Esophagus muscularis mucosa (tissue), 3 donors: Measurements from ENCODE around the gene SYNPO2.

Experiments used
- POLR2A ChIP-seq: fragments of 450-650 bp; IDR thresholded peaks from one replicate; pipeline ENCODE4 v1.6.1; 2017; ENCODE audit warnings: antibody characterized with exemption, moderate library complexity, mild to moderate bottlenecking, low read depth
- POLR2AphosphoS5 ChIP-seq, 2 donors: sonication (generic); formaldehyde crosslinking; IDR thresholded peaks; one replicate each; pipeline ENCODE4 v1.6.1; 2017; ENCODE audit warnings: antibody characterized with exemption in 2 of 2
- TF ChIP-seq, protein P1 (sequence below), 3 experiments: fragments of 200-600 bp in 2 of 3; fragments of 450-650 bp in 1 of 3; sonication (generic) in 2 of 3; IDR thresholded peaks; one replicate each; pipeline ENCODE4 v1.5.1; 2017 to 2019; ENCODE audit warnings: antibody characterized with exemption in 3 of 3, mild to moderate bottlenecking in 2 of 3, moderate library complexity in 1 of 3

DNA sequence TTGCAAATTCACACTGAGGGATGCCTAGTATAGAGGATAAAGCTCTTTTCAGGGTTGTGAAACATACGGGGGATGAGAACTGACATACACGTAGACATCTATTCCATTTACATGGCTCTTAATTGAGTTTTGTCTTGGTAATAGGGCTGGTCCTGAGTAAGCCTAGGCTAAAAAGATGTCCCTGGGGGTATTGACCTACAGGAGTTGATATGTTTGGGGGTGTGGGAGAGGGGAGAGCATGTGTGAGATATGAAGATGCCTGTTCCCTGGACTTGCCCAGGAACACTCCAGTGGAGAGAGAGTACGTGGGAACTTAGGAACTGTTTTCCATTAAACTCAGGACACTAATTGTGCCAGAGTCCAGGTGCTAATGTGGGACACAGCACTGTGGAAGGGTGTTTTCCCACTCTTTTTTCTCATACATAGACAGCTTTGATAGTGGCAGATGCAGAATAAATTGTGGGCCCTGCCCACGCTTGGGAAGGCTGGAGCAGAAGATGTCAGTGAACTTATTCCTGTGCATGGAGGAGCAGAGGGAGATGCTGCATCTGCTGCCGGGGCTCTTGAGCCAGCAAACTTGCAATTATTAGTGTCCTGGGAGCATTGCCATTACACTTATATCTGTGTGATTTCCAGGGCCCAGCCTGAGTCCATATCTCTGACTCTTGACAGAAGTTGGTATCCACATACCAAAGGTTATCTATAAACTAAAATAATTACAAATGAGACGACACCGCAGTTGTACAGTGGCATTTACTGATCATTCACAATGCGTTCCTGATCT lies 20.7 kb downstream of the SYNPO2 start:
- peak in 1 of 2 donors; percentile 8 for TF ChIP-seq POLR2AphosphoS5 (IDR thresholded peaks at IDR 0.05)
- TF ChIP-seq, protein P1, sequence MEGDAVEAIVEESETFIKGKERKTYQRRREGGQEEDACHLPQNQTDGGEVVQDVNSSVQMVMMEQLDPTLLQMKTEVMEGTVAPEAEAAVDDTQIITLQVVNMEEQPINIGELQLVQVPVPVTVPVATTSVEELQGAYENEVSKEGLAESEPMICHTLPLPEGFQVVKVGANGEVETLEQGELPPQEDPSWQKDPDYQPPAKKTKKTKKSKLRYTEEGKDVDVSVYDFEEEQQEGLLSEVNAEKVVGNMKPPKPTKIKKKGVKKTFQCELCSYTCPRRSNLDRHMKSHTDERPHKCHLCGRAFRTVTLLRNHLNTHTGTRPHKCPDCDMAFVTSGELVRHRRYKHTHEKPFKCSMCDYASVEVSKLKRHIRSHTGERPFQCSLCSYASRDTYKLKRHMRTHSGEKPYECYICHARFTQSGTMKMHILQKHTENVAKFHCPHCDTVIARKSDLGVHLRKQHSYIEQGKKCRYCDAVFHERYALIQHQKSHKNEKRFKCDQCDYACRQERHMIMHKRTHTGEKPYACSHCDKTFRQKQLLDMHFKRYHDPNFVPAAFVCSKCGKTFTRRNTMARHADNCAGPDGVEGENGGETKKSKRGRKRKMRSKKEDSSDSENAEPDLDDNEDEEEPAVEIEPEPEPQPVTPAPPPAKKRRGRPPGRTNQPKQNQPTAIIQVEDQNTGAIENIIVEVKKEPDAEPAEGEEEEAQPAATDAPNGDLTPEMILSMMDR (IDR thresholded peaks at IDR 0.05): no peak
- no peak for TF ChIP-seq POLR2A
